ENCODE data around the gene NDUFB7. TPM values are rescaled to one million over a fixed set of nuclear protein-coding genes. Genes with fewer than 3 reads are reported as not detected.

NDUFB7 gene
- polyA plus RNA-seq, 1 of the 3 experiments (the other 2 are of a cell fraction) = 465 TPM

GRCh38 chr19:14544977-14545715 is 26.7 kb downstream of the NDUFB7 start:
- Histone ChIP-seq H3K27ac (ENCODE audit: low read depth in 2 of 2, low read length in 1 of 2) (no peak overlapping the region), H3K4me2 (no peak overlapping the region), H3K9ac (no peak overlapping the region), H3F3A (replicated peaks; ENCODE audit: insufficient read depth) (no peaks in the 10 kb centered on the region), H3K27me3 (ENCODE audit: insufficient read depth) (no peaks in the 10 kb centered on the region), H3K4me3 (ENCODE audit: low read depth in 2 of 2, low read length in 1 of 2) (no peak overlapping the region), H3K36me3 (replicated peaks in 1 of 2; ENCODE audit: control insufficient read depth in 1 of 2, insufficient read depth in 2 of 2, low read length in 1 of 2) (no peaks in the 10 kb centered on the region), H4K20me1 (ENCODE audit: insufficient read depth) (no peaks in the 10 kb centered on the region), H3K4me1 (ENCODE audit: control insufficient read depth in 1 of 2, insufficient read depth in 2 of 2, low read depth in 1 of 2, low read length in 1 of 2) (peaks cover 0 to 2% of the 10 kb centered on the region in 2 experiments; a peak in 1 of 4 replicates), H3K9me2 (no peaks in the 10 kb centered on the region), H2AFZ (ENCODE audit: low read depth) (no peak overlapping the region), H3K9me3 (no peaks in the 10 kb centered on the region), H3K79me2 (ENCODE audit: insufficient read depth) (peaks cover 40% of the 10 kb centered on the region)
- no peak for DNase-seq
- ChIA-PET POLR2A (no interaction called here), CTCF (interaction anchor here (0.5 to 3.5 kb wide), 4 partner anchors 9 to 32 kb away, joined by 3 to 35 read pairs (median 6); no protein-coding TSS in a partner anchor)
- TF ChIP-seq YY1 (IDR thresholded peaks at IDR 0.05; ENCODE audit: low read depth) (no peak), TEAD4 (IDR thresholded peaks at IDR 0.05; ENCODE audit: borderline replicate concordance, insufficient read depth) (no peak), SMC3 (IDR thresholded peaks at IDR 0.05; ENCODE audit: low read depth, low read length) (no peak), TCF12 (IDR thresholded peaks at IDR 0.05) (no peak), NFIC (IDR thresholded peaks at IDR 0.05; ENCODE audit: borderline replicate concordance) (no peak), RFX5 (IDR thresholded peaks at IDR 0.05; ENCODE audit: low read length) (no peak), SIN3A (IDR thresholded peaks at IDR 0.05; ENCODE audit: borderline replicate concordance, low read depth, low read length) (no peak), POLR2AphosphoS5 (IDR thresholded peaks at IDR 0.05; ENCODE audit: low read depth, low read length) (no peak)
- 98% methylated on average over 21 of the region's 21 CpGs for WGBS (ENCODE audit: low lambda C conversion rate)

- no peaks in the 10 kb centered on the region for H3K9me2 ChIP-seq
- no peaks in the 10 kb centered on the region for H3F3A ChIP-seq (replicated peaks; ENCODE audit: insufficient read depth)
- H3K36me3 ChIP-seq (replicated peaks in 1 of 2; ENCODE audit: control insufficient read depth in 1 of 2, insufficient read depth in 2 of 2, low read length in 1 of 2) = no peaks in the 10 kb centered on the region
- WGBS (ENCODE audit: low lambda C conversion rate) = 88% methylated on average over 2 of the region's 5 CpGs
- POLR2A ChIA-PET = no interaction called here
- no peak overlapping the region for H3K4me3 ChIP-seq (ENCODE audit: low read depth in 2 of 2, low read length in 1 of 2)
- H3K9ac ChIP-seq = no peak overlapping the region
- peak; percentile 16 for DNase-seq
- H2AFZ ChIP-seq (ENCODE audit: low read depth) = no peak overlapping the region
- no peaks in the 10 kb centered on the region for H3K9me3 ChIP-seq
- no peaks in the 10 kb centered on the region; a peak in 1 of 4 replicates for H3K4me1 ChIP-seq (ENCODE audit: control insufficient read depth in 1 of 2, insufficient read depth in 2 of 2, low read depth in 1 of 2, low read length in 1 of 2)
- TF ChIP-seq CHD2 (IDR thresholded peaks at IDR 0.05; ENCODE audit: low read length, partially characterized antibody) = no peak
- no peak for TF ChIP-seq MXI1 (IDR thresholded peaks at IDR 0.05; ENCODE audit: low read depth, low read length)
- no peak for TF ChIP-seq FOXM1 (IDR thresholded peaks at IDR 0.05; ENCODE audit: low read depth)
- no peak for TF ChIP-seq RFX5 (IDR thresholded peaks at IDR 0.05; ENCODE audit: low read length)
- TF ChIP-seq, protein P1, sequence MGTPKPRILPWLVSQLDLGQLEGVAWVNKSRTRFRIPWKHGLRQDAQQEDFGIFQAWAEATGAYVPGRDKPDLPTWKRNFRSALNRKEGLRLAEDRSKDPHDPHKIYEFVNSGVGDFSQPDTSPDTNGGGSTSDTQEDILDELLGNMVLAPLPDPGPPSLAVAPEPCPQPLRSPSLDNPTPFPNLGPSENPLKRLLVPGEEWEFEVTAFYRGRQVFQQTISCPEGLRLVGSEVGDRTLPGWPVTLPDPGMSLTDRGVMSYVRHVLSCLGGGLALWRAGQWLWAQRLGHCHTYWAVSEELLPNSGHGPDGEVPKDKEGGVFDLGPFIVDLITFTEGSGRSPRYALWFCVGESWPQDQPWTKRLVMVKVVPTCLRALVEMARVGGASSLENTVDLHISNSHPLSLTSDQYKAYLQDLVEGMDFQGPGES (IDR thresholded peaks at IDR 0.05; ENCODE audit: low read depth, low read length) = no peak
- no peak for TF ChIP-seq SIN3A (IDR thresholded peaks at IDR 0.05; ENCODE audit: borderline replicate concordance, low read depth, low read length)
- H3K79me2 ChIP-seq (ENCODE audit: insufficient read depth) = peaks cover 40% of the 10 kb centered on the region
- CTCF ChIA-PET = interaction anchor here (1.3 to 1.7 kb wide), 2 partner anchors 10 to 13 kb away, joined by 3 to 9 read pairs; no protein-coding TSS in a partner anchor
- H3K27me3 ChIP-seq (ENCODE audit: insufficient read depth) = no peaks in the 10 kb centered on the region
- H4K20me1 ChIP-seq (ENCODE audit: insufficient read depth) = no peaks in the 10 kb centered on the region
- no peak overlapping the region for H3K27ac ChIP-seq (ENCODE audit: low read depth in 2 of 2, low read length in 1 of 2)
- H3K4me2 ChIP-seq = no peak overlapping the region
Observed at GRCh38 chr19:14544047-14544446, 27.8 kb downstream of the NDUFB7 start.
